ENCODE results near the gene GJA4.

GJA4 gene

GRCh38 chr1:34792868-34793727 is at the start of gene GJA4:
Gene GJA4, plus strand, starts transcription at chr1:34792999. Its CDS starts 1,215 bp downstream, at chr1:34794214.
- Mint-ChIP-seq H3K4me3 (peak within 1 kb of the TSS; percentile 24 to 52 (median 45)), H3K27me3 (ENCODE audit: low read depth) (peaks cover 52% of the 10 kb centered on the region), H3K36me3 (ENCODE audit: low read depth) (no peaks in the 10 kb centered on the region), H3K27ac (no peak within 1 kb of the TSS), H3K9me3 (no peaks in the 10 kb centered on the region), H3K4me1 (no peaks in the 10 kb centered on the region)
- TF ChIP-seq CTCF (IDR thresholded peaks at IDR 0.05; ENCODE audit: unreplicated experiment in 3 of 3) = no peak

GRCh38 chr1:34743775-34744174 is 49.0 kb upstream of the GJA4 start:
- peaks cover 34% of the 10 kb centered on the region for H3K27me3 Mint-ChIP-seq (ENCODE audit: low read depth)
- peaks cover 5% of the 10 kb centered on the region for H3K4me1 Mint-ChIP-seq
- H3K27ac Mint-ChIP-seq = no peak overlapping the region

GRCh38 chr1:34744851-34745250 is 47.9 kb upstream of the GJA4 start:
- Mint-ChIP-seq H3K27me3 (ENCODE audit: low read depth) (peaks cover 32% of the 10 kb centered on the region), H3K4me1 (peaks cover 5% of the 10 kb centered on the region), H3K27ac (no peak overlapping the region), H3K9me3 (no peaks in the 10 kb centered on the region), H3K36me3 (ENCODE audit: low read depth) (no peaks in the 10 kb centered on the region), H3K4me3 (no peak overlapping the region)
- TF ChIP-seq CTCF (IDR thresholded peaks at IDR 0.05; ENCODE audit: unreplicated experiment in 3 of 3) = no peak

More at GRCh38 chr1:34743775-34744174, 49.0 kb upstream of the GJA4 start:
- H3K36me3 Mint-ChIP-seq (ENCODE audit: low read depth) = no peaks in the 10 kb centered on the region
- no peaks in the 10 kb centered on the region for H3K9me3 Mint-ChIP-seq
- H3K4me3 Mint-ChIP-seq = no peak overlapping the region
- TF ChIP-seq CTCF (IDR thresholded peaks at IDR 0.05; ENCODE audit: unreplicated experiment in 3 of 3) = no peak

- Mint-ChIP-seq H3K27ac (no peak overlapping the region), H3K4me1 (peaks cover 5% of the 10 kb centered on the region), H3K36me3 (ENCODE audit: low read depth) (no peaks in the 10 kb centered on the region), H3K27me3 (ENCODE audit: low read depth) (peaks cover 26% of the 10 kb centered on the region), H3K4me3 (no peak overlapping the region), H3K9me3 (no peaks in the 10 kb centered on the region)
- no peak for TF ChIP-seq CTCF (IDR thresholded peaks at IDR 0.05; ENCODE audit: unreplicated experiment in 3 of 3)
Observed at GRCh38 chr1:34745666-34746065, 47.1 kb upstream of the GJA4 start.

GRCh38 chr1:34746101-34746500 is 46.7 kb upstream of the GJA4 start:
- Mint-ChIP-seq H3K9me3 (no peaks in the 10 kb centered on the region), H3K36me3 (ENCODE audit: low read depth) (no peaks in the 10 kb centered on the region), H3K27me3 (ENCODE audit: low read depth) (peaks cover 26% of the 10 kb centered on the region), H3K4me1 (peaks cover 3% of the 10 kb centered on the region), H3K4me3 (no peak overlapping the region), H3K27ac (no peak overlapping the region)
- TF ChIP-seq CTCF (IDR thresholded peaks at IDR 0.05; ENCODE audit: unreplicated experiment in 3 of 3) = no peak
